Muscle layer of colon (tissue), 2 donors: Measurements from ENCODE around the gene NLRC3.

ENCODE experiments used
- H3K27ac ChIP-seq: one replicate; pipeline ENCODE4 v1.7.0; 2013; ENCODE audit warnings: low read depth, mild to moderate bottlenecking, low read length, moderate library complexity
- H3K27me3 ChIP-seq, 2 donors: one replicate each; pipeline ENCODE4 v1.7.0; 2013; ENCODE audit warnings: low read length in 2 of 2, mild to moderate bottlenecking in 2 of 2; ENCODE audit not compliant: insufficient read depth in 2 of 2, control insufficient read depth in 1 of 2
- H3K36me3 ChIP-seq: one replicate; pipeline ENCODE4 v1.7.0; 2013; ENCODE audit warnings: mild to moderate bottlenecking, low read length; ENCODE audit not compliant: insufficient read depth
- H3K4me1 ChIP-seq: one replicate; pipeline ENCODE4 v1.7.0; 2013; ENCODE audit warnings: mild to moderate bottlenecking, low read length; ENCODE audit not compliant: insufficient read depth
- H3K4me3 ChIP-seq, 2 donors: one replicate each; pipeline ENCODE4 v1.7.0; 2013; ENCODE audit warnings: low read length in 2 of 2, low read depth in 1 of 2, mild to moderate bottlenecking in 1 of 2, moderate library complexity in 1 of 2
- H3K9ac ChIP-seq: one replicate; pipeline ENCODE4 v1.7.0; 2013; ENCODE audit warnings: low read length
- H3K9me3 ChIP-seq: one replicate; pipeline ENCODE4 v1.7.0; 2013; ENCODE audit warnings: mild to moderate bottlenecking, low read length
- donor health status: abdominal sarcoma.
- donor health status: Adenocarcinoma of cecum.

NLRC3 gene

DNA sequence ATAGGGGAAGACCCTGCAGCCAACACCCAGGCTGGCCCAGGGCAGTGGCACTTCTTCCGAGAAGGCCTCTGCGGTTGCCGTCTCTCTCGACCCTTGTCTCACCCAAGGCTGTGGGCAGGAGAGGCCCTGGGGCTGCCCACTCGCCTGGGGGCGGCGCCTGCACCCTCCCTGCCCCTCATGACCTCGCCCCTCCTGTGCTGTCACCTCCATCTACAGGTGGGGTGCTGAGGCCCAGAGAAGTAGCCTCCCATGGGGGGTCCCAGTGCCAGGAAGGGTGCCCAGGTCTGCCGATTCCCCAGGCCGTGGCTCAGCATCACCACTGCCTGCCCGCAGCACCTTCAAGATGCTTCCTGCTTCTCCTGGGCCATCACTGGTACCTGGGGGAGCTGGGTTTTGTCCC lies 992 bp downstream of the NLRC3 start:
- peaks cover 0 to 15% of the 10 kb centered on the region in 2 donors for H3K27me3 ChIP-seq
- no peaks in the 10 kb centered on the region for H3K9me3 ChIP-seq
- no peak overlapping the region for H3K4me3 ChIP-seq
- no peak overlapping the region for H3K27ac ChIP-seq
- H3K4me1 ChIP-seq: no peaks in the 10 kb centered on the region
- no peaks in the 10 kb centered on the region for H3K36me3 ChIP-seq
- H3K9ac ChIP-seq: no peak overlapping the region

- Histone ChIP-seq H3K4me1 (no peaks in the 10 kb centered on the region), H3K27ac (no peak overlapping the region), H3K4me3 (no peak overlapping the region), H3K27me3 (peaks cover 0 to 15% of the 10 kb centered on the region in 2 donors), H3K9ac (no peak overlapping the region), H3K36me3 (no peaks in the 10 kb centered on the region), H3K9me3 (no peaks in the 10 kb centered on the region)
Observed at GRCh38 chr16:3575491-3575890, 1.7 kb downstream of the NLRC3 start.

DNA sequence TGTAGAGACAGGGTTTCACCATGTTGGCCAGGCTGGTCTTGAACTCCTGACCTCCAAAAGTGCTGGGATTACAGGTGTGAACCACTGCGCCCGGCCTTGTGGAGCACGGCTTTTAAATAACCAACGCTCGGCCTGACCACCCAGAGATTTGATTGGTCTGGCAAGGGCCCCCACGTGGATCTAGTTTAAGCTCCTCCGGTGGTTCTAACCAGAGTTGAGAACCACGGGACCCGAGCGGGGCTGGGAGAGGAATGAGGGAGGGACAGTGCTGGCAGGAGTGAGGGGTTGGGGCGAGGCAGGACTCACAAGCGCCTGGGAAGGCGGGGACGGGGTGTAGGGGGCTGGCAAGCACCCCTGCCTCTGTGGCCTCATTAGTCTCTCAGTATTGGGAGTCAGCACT lies 3.0 kb downstream of the NLRC3 start:
- Histone ChIP-seq H3K9me3 (no peaks in the 10 kb centered on the region), H3K9ac (no peak overlapping the region), H3K27ac (no peak overlapping the region), H3K4me1 (no peaks in the 10 kb centered on the region), H3K27me3 (peaks cover 0 to 13% of the 10 kb centered on the region in 2 donors), H3K36me3 (no peaks in the 10 kb centered on the region), H3K4me3 (no peak overlapping the region)

- Histone ChIP-seq H3K36me3 (no peaks in the 10 kb centered on the region), H3K4me1 (no peaks in the 10 kb centered on the region), H3K27ac (no peak overlapping the region), H3K27me3 (peaks cover 0 to 7% of the 10 kb centered on the region in 2 donors), H3K4me3 (no peak overlapping the region), H3K9me3 (no peaks in the 10 kb centered on the region), H3K9ac (no peak overlapping the region)
Observed at GRCh38 chr16:3573146-3573815, 3.9 kb downstream of the NLRC3 start.

DNA sequence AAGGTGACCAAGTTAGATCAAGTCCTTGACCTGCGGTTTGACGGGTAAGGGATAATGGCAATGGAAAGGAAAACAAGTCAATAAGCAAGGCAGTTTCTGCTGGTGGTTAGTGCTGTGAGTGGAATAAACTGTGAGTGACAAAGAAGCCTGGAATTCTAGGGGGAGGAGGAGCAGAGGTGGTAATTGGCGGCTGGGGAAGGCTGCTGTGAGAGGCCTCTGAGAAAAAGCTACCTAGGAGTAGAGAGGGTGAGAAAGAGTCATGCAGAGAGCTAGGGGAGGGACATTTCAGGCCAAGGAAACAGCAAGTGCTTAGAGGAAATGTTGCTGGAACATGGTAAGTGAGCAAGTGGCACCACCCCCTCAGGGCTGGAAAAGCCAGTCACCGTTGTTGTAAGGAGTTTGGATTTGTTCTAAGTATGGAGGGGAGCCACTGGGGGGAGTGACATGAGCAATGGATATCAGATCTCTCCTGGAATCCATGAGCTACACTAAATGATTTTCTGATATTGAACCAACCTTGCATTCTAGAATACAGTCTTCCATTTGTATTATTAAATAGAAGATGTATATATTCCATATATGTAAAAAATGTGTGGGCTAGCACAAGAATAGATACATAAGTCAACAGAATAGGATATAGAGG lies 6.7 kb downstream of the NLRC3 start:
- Histone ChIP-seq H3K9me3 (no peaks in the 10 kb centered on the region), H3K4me3 (no peak overlapping the region), H3K4me1 (no peaks in the 10 kb centered on the region), H3K9ac (no peak overlapping the region), H3K27ac (no peak overlapping the region), H3K36me3 (no peaks in the 10 kb centered on the region), H3K27me3 (no peaks in the 10 kb centered on the region)

GRCh38 chr16:3569851-3570250 lies 7.4 kb downstream of the NLRC3 start:
- Histone ChIP-seq H3K36me3 (no peaks in the 10 kb centered on the region), H3K4me1 (no peaks in the 10 kb centered on the region), H3K9me3 (no peaks in the 10 kb centered on the region), H3K9ac (no peak overlapping the region), H3K27me3 (no peaks in the 10 kb centered on the region), H3K4me3 (no peak overlapping the region), H3K27ac (no peak overlapping the region)

GRCh38 chr16:3566990-3567389 lies 10.2 kb downstream of the NLRC3 start:
- no peaks in the 10 kb centered on the region for H3K9me3 ChIP-seq
- no peak overlapping the region for H3K4me3 ChIP-seq
- H3K9ac ChIP-seq: no peak overlapping the region
- H3K4me1 ChIP-seq: no peaks in the 10 kb centered on the region
- H3K27me3 ChIP-seq: no peaks in the 10 kb centered on the region
- H3K27ac ChIP-seq: no peak overlapping the region
- no peaks in the 10 kb centered on the region for H3K36me3 ChIP-seq

DNA sequence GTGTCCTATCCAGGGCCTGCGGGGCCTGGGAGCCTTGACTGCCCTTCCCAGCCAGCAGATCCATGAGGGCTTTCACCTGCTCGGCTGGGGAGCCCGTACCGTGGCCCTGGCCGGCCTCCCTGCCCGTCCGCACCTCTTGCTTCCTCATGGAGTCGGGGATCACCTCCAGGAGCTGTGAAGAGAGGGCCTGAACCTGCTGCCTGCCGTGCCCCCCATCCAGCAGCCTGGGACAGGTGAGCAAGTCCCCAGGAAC lies 12.4 kb downstream of the NLRC3 start:
- Histone ChIP-seq H3K4me3 (no peak overlapping the region), H3K9me3 (no peaks in the 10 kb centered on the region), H3K36me3 (no peaks in the 10 kb centered on the region), H3K9ac (no peak overlapping the region), H3K4me1 (no peaks in the 10 kb centered on the region), H3K27ac (no peak overlapping the region), H3K27me3 (no peaks in the 10 kb centered on the region)

GRCh38 chr16:3564130-3564888 lies 12.9 kb downstream of the NLRC3 start:
- H3K9ac ChIP-seq: no peak overlapping the region
- no peaks in the 10 kb centered on the region for H3K36me3 ChIP-seq
- H3K9me3 ChIP-seq: no peaks in the 10 kb centered on the region
- H3K4me1 ChIP-seq: no peaks in the 10 kb centered on the region
- no peak overlapping the region for H3K4me3 ChIP-seq
- no peak overlapping the region for H3K27ac ChIP-seq
- no peaks in the 10 kb centered on the region for H3K27me3 ChIP-seq

- H3K4me1 ChIP-seq: no peaks in the 10 kb centered on the region
- no peaks in the 10 kb centered on the region for H3K27me3 ChIP-seq
- H3K36me3 ChIP-seq: no peaks in the 10 kb centered on the region
- H3K27ac ChIP-seq: no peak overlapping the region
- no peak overlapping the region for H3K9ac ChIP-seq
- no peaks in the 10 kb centered on the region for H3K9me3 ChIP-seq
- H3K4me3 ChIP-seq: no peak overlapping the region
Observed at GRCh38 chr16:3562914-3563480, 14.2 kb downstream of the NLRC3 start.

DNA sequence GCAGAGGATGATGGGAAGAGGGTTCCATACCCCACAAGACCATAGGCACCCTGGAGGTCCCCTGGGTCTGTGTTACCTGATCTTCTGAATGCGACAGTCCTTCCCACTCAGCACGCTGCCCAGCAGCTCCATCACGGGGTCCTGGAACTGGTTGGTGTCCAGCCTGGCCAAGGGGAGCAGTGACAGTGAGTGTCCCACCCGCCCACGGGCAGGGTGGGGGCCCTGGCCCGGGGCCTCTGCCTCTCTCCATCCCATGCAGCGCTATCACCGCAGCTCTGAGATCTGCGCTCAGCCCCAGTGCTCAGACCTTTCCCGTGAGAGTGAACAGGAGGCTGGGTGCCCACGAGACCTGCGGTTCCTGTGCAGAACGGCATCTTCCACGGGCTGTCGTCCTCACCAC lies 15.6 kb downstream of the NLRC3 start:
- Histone ChIP-seq H3K27ac (no peak overlapping the region), H3K27me3 (no peaks in the 10 kb centered on the region), H3K9ac (no peak overlapping the region), H3K4me3 (no peak overlapping the region), H3K4me1 (no peaks in the 10 kb centered on the region), H3K9me3 (no peaks in the 10 kb centered on the region), H3K36me3 (no peaks in the 10 kb centered on the region)
